ENCODE measurements around the gene MUC4. TPM values are rescaled to one million over a fixed set of nuclear protein-coding genes. Genes with fewer than 3 reads are reported as not detected.

The MUC4 gene
- total and polyA plus RNA-seq, 10 of the 15 experiments (the other 5 are each of a cell fraction or from before 2014, with no cell fraction given): 0.02 to 0.46 (median 0.27) TPM; not detected in 4

DNA sequence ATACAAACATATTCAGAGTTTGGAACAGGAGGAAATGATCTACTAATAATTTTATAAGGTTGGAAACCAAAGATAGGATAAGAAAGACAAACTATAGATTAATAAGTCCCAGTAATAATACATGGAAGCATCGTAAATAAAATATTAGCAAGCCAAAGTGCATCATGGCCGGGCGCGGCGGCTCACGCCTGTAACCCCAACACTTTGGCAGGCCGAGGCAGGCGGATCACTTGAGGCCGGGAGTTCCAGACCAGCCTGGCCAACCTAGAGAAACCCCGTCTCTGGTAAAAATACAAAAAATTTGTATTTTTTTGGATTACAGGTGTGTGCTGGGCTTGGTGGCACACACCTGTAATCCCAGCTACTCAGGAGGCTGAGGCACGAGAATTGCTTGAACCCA lies 14.9 kb downstream of the MUC4 start:
- Histone ChIP-seq H2AFZ (ENCODE audit: control insufficient read depth, low read depth, low read length) (no peak overlapping the region), H3K9me3 (replicated peaks; ENCODE audit: control insufficient read depth, insufficient read depth, low read length) (no peaks in the 10 kb centered on the region; the same call in 2 of the 3 replicates), H3K4me2 (ENCODE audit: control insufficient read depth, insufficient read depth) (no peak overlapping the region), H4K20me1 (ENCODE audit: control insufficient read depth, insufficient read depth) (no peaks in the 10 kb centered on the region), H3K4me1 (ENCODE audit: control insufficient read depth, insufficient read depth, low read length) (no peaks in the 10 kb centered on the region), H3K4me3 (no peak overlapping the region), H3K79me2 (ENCODE audit: control insufficient read depth, insufficient read depth, low read length) (no peaks in the 10 kb centered on the region), H3K27me3 (replicated peaks in 1 of 2; ENCODE audit: control insufficient read depth in 2 of 2, insufficient read depth in 2 of 2, low read length in 1 of 2) (no peaks in the 10 kb centered on the region), H3K9ac (ENCODE audit: control insufficient read depth, insufficient read depth, low read length) (no peak overlapping the region), H3K36me3 (ENCODE audit: control insufficient read depth in 2 of 2, insufficient read depth in 2 of 2, low read length in 1 of 2) (no peaks in the 10 kb centered on the region), H3K27ac (ENCODE audit: control insufficient read depth, insufficient read depth) (no peak overlapping the region)
- ChIA-PET RAD21 (ENCODE audit: unreplicated experiment) (no interaction called here), SMC1A (ENCODE audit: uncharacterized antibody, unreplicated experiment) (no interaction called here), CTCF (no interaction called here), POLR2A (no interaction called here)
- no peak for FAIRE-seq
- no peak for DNase-seq (ENCODE audit: low read depth, low spot score)
- no peak for ATAC-seq
- in situ Hi-C loops (cut with MboI): no loop called here
- 65% methylated on average over 11 of the region's 11 CpGs for WGBS (ENCODE audit: insufficient coverage, insufficient replicate concordance, low lambda C conversion rate, missing lambda C conversion rate)
- no TSS peak for BruUV-seq (replicated peaks)
- no peak for TF ChIP-seq IKZF2 (IDR thresholded peaks at IDR 0.05)
- no peak for TF ChIP-seq CHD1 (IDR thresholded peaks at IDR 0.05; ENCODE audit: low read depth, low read length)
- intact Hi-C loops (cut with micrococcal nuclease; ENCODE audit: unreplicated experiment): no loop called here

DNA sequence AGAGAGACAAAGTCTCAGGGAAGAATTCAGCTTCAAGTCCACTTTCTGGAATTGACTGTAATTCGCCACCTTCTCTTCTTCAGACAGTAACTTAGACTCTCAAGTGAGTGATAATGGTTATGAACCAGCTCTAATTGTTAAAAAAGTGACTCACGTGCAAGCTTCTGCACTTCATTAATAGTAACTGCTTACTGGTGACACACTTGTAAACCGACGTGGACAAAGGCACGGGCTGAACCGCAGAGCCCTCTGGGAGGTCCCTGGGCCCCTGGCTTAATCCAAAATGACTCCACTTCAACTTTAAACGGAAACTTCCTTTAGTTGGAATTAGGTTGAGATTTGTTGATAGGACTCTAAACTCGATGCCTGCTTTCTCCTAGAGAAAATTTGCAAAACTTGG lies 17.0 kb downstream of the MUC4 start:
- Histone ChIP-seq H2AFZ (ENCODE audit: control insufficient read depth, low read depth, low read length) (no peak overlapping the region), H3K4me1 (ENCODE audit: control insufficient read depth, insufficient read depth, low read length) (no peaks in the 10 kb centered on the region), H4K20me1 (ENCODE audit: control insufficient read depth, insufficient read depth) (no peaks in the 10 kb centered on the region), H3K79me2 (ENCODE audit: control insufficient read depth, insufficient read depth, low read length) (no peaks in the 10 kb centered on the region), H3K4me2 (ENCODE audit: control insufficient read depth, insufficient read depth) (no peak overlapping the region), H3K36me3 (ENCODE audit: control insufficient read depth in 2 of 2, insufficient read depth in 2 of 2, low read length in 1 of 2) (no peaks in the 10 kb centered on the region), H3K9me3 (replicated peaks; ENCODE audit: control insufficient read depth, insufficient read depth, low read length) (no peaks in the 10 kb centered on the region; the same call in 2 of the 3 replicates), H3K27ac (ENCODE audit: control insufficient read depth, insufficient read depth) (no peak overlapping the region), H3K4me3 (no peak overlapping the region), H3K27me3 (replicated peaks in 1 of 2; ENCODE audit: control insufficient read depth in 2 of 2, insufficient read depth in 2 of 2, low read length in 1 of 2) (no peaks in the 10 kb centered on the region), H3K9ac (ENCODE audit: control insufficient read depth, insufficient read depth, low read length) (no peak overlapping the region)
- ATAC-seq (no peak), DNase-seq (ENCODE audit: low read depth, low spot score) (no peak), FAIRE-seq (no peak)
- intact Hi-C loops (cut with micrococcal nuclease; ENCODE audit: unreplicated experiment): no loop called here
- in situ Hi-C loops (cut with MboI): no loop called here
- CTCF ChIA-PET: no interaction called here
- SMC1A ChIA-PET (ENCODE audit: uncharacterized antibody, unreplicated experiment): no interaction called here
- WGBS (ENCODE audit: insufficient coverage, insufficient replicate concordance, low lambda C conversion rate, missing lambda C conversion rate): 28% methylated on average over 8 of the region's 8 CpGs
- TF ChIP-seq EED (IDR thresholded peaks at IDR 0.05; ENCODE audit: low read depth): no peak
- TF ChIP-seq SP1 (IDR thresholded peaks at IDR 0.05; ENCODE audit: low read depth, low read length): no peak
- TF ChIP-seq NFXL1 (IDR thresholded peaks at IDR 0.05; ENCODE audit: borderline replicate concordance): no peak
- no peak for TF ChIP-seq KDM1A (IDR thresholded peaks at IDR 0.05; ENCODE audit: borderline replicate concordance)
- no peak for TF ChIP-seq MTA3 (IDR thresholded peaks at IDR 0.05; ENCODE audit: borderline replicate concordance, low read length)
- TF ChIP-seq, protein P1, sequence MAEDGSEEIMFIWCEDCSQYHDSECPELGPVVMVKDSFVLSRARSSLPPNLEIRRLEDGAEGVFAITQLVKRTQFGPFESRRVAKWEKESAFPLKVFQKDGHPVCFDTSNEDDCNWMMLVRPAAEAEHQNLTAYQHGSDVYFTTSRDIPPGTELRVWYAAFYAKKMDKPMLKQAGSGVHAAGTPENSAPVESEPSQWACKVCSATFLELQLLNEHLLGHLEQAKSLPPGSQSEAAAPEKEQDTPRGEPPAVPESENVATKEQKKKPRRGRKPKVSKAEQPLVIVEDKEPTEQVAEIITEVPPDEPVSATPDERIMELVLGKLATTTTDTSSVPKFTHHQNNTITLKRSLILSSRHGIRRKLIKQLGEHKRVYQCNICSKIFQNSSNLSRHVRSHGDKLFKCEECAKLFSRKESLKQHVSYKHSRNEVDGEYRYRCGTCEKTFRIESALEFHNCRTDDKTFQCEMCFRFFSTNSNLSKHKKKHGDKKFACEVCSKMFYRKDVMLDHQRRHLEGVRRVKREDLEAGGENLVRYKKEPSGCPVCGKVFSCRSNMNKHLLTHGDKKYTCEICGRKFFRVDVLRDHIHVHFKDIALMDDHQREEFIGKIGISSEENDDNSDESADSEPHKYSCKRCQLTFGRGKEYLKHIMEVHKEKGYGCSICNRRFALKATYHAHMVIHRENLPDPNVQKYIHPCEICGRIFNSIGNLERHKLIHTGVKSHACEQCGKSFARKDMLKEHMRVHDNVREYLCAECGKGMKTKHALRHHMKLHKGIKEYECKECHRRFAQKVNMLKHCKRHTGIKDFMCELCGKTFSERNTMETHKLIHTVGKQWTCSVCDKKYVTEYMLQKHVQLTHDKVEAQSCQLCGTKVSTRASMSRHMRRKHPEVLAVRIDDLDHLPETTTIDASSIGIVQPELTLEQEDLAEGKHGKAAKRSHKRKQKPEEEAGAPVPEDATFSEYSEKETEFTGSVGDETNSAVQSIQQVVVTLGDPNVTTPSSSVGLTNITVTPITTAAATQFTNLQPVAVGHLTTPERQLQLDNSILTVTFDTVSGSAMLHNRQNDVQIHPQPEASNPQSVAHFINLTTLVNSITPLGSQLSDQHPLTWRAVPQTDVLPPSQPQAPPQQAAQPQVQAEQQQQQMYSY (CRISPR knock-in tag; IDR thresholded peaks at IDR 0.05): no peak
- TF ChIP-seq TCF7 (IDR thresholded peaks at IDR 0.05; ENCODE audit: borderline replicate concordance): no peak
- no peak for TF ChIP-seq TCF3 (IDR thresholded peaks at IDR 0.05; ENCODE audit: borderline replicate concordance, insufficient read depth, low read depth, low read length)
- TF ChIP-seq NFYA (IDR thresholded peaks at IDR 0.05; ENCODE audit: borderline replicate concordance, low read depth, low read length): no peak
- no peak for TF ChIP-seq PAX5 (IDR thresholded peaks at IDR 0.05; ENCODE audit: borderline replicate concordance, low read depth, low read length)
- no peak for TF ChIP-seq BACH1 (IDR thresholded peaks at IDR 0.05; ENCODE audit: borderline replicate concordance)
- RAD21 ChIA-PET (ENCODE audit: unreplicated experiment): no interaction called here
- POLR2A ChIA-PET: no interaction called here
- no TSS peak for BruUV-seq (replicated peaks)

Data from GM12878 (cell line).